Regular cardiac myocyte (primary cell): Measurements from ENCODE around the gene IL31. TPM values are rescaled to one million over a fixed set of nuclear protein-coding genes. Genes with fewer than 3 reads are reported as not detected.

ENCODE experiments used
- total RNA-seq: library from RNA; depleted of rRNA; stranded (reverse); fragments of >200 nt; gene quantifications from 2 replicates; pipeline ENCODE4 v1.2.3, GENCODE V29; 2014

IL31 gene
- total RNA-seq, result not detected in 2 replicates

GRCh38 chr12:122174155-122174845 is at the start of gene IL31:
Gene IL31, minus strand, starts transcription at chr12:122174221. Its CDS starts 49 bp downstream, at chr12:122174172.

GRCh38 chr12:122203301-122204166 is 29.5 kb upstream of the IL31 start, which contains the start of gene B3GNT4:
Gene B3GNT4, plus strand, starts transcription at chr12:122203709. Its CDS starts 910 bp downstream, at chr12:122204619.

DNA sequence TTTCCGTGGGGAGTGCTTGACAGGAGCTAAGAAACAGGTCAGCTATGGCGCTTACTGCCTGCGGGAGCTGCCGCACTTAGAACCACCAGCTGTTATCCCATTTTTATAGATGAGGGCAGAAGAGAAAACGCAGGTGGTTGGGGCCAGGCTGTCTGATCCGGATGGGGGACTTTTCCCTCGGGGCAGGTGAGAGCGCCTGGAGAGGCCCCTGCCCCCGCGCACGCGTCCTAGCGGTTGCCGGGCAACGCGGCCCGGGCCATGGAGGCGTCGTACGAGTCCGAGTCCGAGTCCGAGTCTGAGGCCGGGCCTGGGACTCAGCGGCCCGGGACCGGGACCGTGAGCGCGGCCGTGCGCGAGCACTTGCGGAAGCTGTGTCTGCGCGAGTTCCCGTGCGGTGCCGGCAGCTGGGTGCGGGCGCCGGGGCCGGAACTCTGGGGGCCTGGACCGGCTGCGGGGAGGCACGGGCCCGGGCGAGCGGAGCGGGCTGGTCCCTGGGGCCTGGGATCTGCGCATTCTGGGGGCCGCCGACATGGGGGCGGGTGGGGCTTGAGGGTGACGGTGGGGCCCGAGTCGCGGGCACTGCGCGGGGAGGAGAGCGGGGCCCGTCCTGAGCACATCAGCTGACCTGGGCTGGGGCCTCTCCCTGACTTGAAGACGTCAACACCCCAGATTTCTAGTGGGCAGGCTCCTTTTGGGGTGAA is 9.0 kb upstream of the IL31 start, which contains the start of gene LRRC43:
Gene LRRC43, plus strand, starts transcription at position 237 of the 701 bp plus-strand sequence. Its CDS starts 22 bp downstream, at position 259.

Other genes with a start within 250 kb of the IL31 start
- gene BCL7A, start 152.3 kb downstream of the IL31 start, total RNA-seq, result 6.3 and 7.0 TPM in 2 replicates
- 11.9 and 16.3 TPM in 2 replicates for gene MLXIP, start 95.5 kb downstream of the IL31 start, total RNA-seq
- 0.38 and 1.7 TPM in 2 replicates for gene LRRC43, start 8.9 kb upstream of the IL31 start, total RNA-seq
- under 0.01 and 0.77 TPM in 2 replicates for gene B3GNT4, start 29.5 kb upstream of the IL31 start, total RNA-seq
- gene DIABLO, start 51.8 kb upstream of the IL31 start, total RNA-seq, result 92.7 and 96.2 TPM in 2 replicates
- 18.0 and 22.6 TPM in 2 replicates for gene VPS33A, start 92.3 kb upstream of the IL31 start, total RNA-seq
- 50.0 and 65.1 TPM in 2 replicates for gene CLIP1, start 248.4 kb upstream of the IL31 start, total RNA-seq